D341Med (cell line): ENCODE results near the gene DSTN.

ENCODE experiments used
- DNase-seq: peaks from one replicate; pipeline ENCODE4 v3.0.0; 2012; ENCODE audit warnings: low spot score

DSTN gene

DNA sequence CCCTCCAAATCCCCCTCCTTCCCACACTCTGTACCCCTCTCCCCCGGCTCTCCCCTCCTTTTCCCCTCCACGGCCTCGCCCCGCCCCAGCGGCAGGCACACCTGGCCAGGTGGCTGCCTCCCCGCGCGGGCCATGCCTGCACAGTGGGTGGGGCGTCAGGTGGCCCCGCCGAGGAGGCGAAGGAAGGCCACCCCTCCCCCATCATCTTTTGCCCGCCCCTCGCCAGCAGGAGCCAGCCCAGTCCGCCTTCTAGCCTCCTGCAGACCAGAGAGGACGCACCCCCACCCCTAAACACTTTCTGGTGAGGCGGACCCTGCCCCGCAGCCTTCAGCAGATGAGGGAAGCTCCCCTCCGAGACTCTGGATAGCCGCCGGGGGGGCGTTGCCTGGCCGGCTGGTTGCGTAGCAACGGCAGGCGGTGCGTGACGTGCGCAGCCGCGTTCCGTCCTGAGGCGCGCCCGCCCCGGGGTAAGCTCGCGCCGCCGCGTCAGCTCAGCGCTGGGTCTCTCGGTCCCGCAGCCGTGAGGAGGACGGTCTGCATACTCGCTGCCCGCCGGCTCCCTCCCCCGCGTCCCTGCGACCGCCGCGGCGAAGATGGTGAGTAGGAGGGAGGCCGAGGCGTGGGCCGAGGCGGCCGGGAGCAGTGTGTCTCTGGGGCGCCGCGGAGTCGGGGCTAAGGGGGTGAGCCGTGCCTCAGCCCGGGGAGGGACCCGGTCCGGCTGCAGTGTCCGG lies at the start of gene DSTN:
Gene DSTN, plus strand, starts transcription at position 460 of the 731 bp plus-strand sequence. Its CDS starts 134 bp downstream, at position 594.
- peak; percentile 97 for DNase-seq

DNA sequence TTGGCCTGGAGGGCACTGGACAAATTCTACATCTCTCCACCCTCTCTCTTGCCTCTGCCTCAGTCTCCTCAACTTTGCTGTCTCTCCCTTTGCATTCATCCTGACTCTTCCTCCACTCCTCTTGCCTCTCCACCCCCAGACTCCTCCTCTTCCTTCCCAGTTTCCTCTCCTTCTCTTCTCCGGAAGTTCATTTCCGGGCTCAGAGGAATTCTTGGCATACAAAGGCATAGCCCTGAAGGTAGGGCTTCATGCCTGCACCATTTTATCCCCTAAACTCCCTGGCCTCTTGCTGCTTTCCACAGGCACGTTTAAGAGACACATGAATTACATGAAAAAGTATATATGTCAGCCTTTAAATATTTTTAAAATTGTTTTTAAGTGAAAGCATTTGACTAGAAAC lies 49.3 kb upstream of the DSTN start:
- DNase-seq: no peak

DNA sequence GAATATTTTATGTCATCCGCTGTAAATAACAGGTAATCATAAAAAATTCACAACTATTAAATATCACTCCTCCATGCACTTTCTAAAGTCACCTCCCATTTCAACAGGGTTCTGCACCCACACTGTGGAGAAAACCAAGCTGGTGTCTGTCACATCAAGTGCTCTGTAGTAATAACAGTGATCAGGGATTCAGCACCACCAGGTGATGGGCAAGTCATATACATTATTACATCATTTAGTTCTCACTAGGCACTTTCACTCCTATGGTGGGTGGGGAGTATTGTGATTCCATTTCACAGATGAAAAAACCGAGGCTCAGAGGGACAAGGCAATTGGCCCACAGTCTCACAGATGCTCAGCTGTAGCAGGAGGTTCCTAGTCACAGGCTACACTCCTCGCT lies 47.3 kb upstream of the DSTN start:
- no peak for DNase-seq

DNA sequence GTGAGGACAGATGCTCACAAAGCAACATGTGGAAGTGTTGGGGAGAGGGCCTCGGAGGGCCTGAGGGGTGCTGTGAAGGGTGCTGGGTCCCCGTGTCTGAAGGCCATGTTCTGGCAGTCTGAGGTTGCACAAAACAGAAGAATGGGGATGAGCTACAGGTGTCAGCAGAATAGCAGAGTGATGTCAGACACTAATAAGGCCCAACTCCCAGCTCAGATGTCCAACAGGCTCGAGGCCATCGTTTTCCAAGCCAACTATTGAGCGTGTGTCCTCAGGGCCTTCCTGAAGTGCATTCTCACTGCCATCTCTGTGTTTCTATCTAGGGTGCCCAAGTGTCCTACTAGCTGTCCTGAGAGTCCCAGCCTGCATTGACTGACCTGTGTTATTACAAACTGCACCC lies 46.5 kb upstream of the DSTN start:
- DNase-seq: no peak

DNA sequence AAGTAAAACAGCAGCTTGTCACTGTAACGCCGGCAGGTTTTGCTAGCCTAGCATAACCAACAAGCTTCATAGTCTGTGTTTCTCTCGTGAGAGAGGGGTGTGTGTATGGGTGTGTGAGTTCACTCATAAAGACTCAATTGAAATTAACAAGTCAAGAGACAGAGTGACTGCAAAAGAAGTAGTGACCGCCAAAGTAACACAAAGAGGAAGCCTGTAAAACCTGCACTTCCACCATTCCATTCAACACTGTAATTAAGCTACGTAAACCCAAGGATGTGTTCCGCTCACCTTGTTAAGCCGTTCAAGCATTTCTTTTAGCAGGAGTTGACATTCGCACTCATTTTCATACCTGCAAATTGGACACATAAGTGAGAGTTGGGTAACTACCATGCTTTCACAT lies 45.3 kb upstream of the DSTN start:
- no peak for DNase-seq

DNA sequence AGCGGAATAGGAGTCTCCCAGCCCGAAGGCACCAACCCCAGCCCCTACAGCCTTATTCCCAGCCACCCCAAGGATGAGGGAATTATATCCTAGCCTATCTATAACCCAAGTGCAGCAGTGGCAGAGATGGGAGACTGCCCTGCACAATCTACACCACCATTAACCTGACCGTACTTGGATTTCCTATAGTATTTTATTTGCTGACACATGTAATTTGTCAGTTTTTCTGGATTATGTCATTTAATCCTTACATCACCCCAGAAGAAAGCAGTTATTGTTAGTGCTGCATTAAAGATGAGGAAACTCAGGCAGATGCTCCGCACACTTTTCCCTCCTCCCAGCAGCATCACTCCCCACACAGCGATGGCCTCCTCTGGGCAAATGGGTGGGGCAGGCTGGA lies 44.7 kb upstream of the DSTN start:
- no peak for DNase-seq

DNA sequence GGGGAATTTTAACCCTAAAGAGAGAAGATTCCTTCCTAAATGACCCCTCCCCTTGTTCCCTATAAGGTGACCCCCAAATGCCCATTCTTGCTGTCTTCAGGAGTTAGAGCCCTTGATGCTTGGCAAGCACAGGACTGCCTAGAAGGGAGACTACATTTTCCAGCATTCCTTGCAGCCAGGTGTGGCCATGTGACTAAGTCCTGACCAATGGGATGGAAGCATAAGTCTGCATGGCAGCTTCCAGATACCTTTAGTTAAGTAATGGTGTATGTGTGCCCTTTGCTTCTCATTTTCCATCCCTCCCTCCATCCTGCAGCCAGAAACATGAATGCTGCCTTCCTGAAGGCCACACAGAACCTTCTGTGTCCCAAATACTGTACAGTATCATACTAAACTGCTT lies 44.2 kb upstream of the DSTN start:
- DNase-seq: no peak

DNA sequence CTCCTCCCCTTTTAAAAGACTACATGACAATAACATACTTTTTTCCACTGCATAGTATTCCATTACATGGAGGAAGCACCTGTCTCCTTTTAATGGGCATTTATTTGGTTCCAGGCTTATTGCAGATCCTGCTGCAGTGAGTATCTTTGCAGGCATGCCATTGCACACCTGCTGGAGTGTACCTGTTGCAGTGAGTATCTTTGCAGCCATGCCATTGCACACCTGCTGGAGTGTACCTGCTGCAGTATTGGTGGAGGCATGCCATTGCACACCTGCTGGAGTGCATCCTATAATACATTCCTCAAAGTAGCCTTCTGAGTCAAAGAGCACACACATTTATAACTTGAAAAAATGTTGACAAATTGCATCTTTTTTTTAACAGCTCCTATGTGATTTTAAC lies 40.3 kb upstream of the DSTN start:
- no peak for DNase-seq

DNA sequence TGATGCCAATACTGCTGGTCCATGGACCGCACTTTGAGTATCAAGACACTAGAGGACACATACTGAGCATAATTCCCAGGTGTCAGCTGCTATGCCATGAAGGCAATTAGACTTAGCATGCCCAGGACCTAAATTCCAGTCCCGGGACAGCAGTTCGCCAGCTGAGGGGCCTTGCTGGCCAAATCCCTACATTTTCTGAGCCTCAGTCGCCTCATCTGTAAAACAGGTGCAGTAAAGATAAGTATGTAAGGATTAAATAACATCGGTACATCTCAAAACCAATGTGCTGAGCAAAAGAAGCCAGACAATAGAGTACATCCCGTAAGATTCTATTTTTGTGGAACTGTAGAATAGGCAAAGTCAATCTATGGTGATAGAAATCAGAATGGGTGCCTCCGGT lies 39.7 kb upstream of the DSTN start:
- no peak for DNase-seq

DNA sequence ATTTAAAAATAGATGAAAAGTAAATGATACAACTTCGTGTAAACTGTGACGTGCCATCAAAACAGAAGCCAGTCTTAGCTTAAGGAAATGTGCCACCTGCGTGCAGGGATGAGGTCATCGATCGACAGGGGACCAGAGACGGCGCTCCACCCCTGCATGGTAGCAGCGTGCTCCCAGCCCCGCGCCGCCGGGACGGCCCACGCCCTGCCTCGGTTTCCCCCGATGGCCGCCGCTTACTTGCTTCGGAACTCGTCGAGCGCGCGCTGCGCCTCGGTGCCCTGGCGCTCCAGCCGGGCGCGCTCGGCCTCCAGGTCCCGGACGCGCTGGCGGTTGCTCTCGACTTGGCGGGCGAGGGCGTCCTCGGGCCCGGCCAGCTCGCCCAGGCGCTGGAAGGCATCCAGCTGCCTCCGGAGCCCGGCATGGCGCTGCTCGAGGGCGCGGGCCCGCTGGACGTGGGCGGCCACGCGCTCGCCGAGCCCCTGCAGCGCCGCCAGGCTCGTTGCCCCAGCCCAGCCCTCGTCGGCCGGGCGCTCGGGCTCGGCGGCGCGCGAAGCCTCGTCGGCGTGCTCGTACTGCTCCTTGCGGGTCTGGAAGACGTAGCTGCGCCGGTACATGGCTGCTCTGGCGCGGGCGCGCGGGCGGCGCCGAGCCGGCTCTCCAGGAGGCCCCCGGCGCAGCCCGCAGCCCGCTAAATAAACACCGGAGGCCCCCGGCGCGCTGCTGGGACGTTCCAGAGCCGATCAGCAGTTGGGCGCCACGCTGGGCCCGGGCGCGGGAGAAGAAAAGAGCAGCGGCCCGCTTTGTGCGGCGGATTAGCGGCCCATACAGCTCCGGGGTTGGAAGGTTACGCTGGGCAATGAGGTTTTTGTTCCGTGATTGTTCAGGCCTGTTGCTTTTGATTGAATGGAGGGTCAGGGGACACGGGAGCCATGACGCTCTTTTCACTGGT lies 38.9 kb upstream of the DSTN start, which contains the start of gene BFSP1:
Gene BFSP1, minus strand, starts transcription at position 664 of the 949 bp plus-strand sequence. Its CDS starts 50 bp downstream, at position 614.
- peak; percentile 73 for DNase-seq

DNA sequence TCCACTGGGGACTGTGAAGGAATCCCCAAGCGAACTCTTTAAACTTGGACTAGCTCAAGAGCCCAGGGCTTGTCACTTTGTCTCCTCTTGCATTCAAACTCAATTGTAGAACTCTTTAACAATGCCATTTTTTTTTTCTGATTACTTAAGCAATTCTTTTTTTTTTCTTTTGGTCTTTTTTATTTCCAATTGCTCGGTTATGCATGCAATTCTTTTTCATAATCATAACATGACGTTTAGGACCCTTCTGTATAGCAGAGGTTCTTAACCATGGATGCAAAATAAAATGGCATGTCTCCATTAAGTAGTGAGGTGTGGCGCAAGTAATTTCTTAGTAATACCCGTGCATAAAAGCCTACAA lies 38.2 kb upstream of the DSTN start:
- no peak for DNase-seq

DNA sequence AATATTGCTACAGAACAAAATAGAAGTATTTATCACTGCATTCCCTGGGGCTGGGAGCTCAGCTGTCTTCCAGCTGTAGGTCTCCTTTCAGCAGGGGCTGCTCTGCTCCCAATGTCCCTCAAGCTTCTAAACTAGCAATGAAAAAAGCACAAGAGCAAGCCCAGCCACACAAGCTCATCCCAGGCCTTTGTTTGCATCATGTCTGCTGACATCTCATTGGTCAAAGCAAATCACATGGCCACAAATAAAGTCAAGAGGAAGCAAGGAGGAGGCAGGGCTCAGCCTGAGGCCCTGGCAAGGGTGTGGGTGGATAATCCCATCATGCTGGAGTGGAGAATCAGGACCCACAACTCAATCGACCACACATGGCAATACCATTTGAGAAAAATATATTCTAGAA lies 36.5 kb upstream of the DSTN start:
- no peak for DNase-seq

DNA sequence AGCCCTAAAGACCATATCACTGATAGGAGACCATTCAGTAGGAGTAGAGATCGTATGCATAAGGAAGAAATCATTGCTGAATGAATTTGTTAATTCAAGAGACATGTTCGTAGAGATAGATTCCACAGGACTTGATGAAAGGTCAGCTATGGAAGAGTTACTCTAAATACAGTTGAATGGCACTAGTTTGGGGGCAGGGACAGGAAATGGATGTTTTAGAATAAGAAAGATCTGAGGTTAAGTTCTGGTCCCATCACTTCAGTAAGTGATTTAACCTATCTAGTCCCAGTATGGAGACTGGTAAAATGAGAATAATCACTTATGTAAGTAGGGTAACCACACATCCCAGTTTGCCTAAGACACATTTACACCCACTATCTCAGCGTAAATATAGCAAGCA lies 35.8 kb upstream of the DSTN start:
- no peak for DNase-seq

DNA sequence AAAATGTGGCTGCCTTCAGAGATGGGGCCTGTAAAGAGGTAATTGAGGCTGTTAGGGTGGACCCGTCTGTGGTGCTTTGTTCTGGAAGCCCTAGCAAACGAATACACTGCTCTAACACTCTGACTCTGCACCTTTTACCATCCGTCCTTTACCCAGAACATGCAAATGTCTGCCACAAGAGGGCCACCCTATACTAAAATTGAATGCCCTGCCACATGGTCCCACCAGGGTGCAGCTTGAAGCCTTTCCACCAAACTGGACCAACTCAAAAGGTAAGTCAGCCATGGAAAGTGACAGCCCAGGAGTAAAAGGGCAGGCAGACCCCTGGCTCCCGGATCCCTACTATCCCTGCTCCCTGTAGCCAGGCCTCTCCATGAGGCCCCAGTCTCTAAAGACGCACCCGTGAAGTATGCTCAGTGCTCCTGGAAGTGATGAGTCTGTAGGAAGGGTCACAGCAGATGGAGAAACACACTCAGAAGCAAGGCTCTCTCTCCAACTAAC lies 32.9 kb upstream of the DSTN start:
- peak; percentile 84 for DNase-seq

DNA sequence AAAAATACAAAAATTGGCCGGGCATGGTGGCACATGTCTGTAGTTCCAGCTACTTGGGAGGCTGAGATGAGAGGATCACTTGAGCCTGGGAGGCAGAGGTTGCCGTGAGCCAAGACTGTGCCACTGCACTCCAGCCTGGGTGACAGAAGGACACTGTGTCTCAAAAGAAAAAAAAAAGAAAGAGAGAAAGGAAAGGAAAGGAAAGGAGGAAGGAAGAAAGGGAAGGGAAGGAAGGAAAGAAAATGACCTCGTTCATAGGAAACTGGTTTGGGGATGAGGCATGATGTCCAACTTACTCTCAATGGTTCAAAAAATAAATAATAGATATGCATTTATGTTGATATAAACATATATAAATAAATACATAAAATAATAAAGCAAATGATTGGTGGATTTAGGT lies 31.9 kb upstream of the DSTN start:
- no peak for DNase-seq

DNA sequence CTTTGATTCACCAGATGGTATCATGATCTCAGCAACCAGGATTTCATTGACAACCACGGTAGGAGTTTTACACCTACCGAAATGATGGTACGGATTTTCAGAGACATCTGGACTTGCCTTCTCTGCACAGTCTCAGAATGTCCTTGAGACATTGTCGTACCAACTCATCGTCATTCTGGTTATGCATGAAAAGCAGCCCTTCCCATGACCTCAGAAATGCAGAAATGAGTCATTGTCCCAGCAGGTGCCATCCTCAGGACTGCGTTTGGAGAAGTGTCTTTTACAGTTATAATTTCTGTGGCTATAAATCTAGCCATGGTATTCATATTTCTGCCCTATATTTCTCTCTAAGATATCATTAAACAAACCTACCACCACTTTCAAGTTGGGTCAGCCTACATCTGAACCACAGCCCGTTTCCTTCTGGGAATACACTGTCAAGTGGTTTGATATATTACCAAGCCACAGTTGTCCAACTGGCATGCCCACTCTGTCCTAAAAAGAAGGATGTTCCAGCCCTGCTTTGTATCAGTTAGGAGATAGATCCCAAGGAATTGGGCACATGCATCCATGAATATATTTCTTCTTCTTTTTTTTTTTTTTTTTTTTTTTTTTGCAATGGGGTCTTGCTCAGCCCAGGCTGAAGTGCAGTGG lies 31.2 kb upstream of the DSTN start:
- no peak for DNase-seq

DNA sequence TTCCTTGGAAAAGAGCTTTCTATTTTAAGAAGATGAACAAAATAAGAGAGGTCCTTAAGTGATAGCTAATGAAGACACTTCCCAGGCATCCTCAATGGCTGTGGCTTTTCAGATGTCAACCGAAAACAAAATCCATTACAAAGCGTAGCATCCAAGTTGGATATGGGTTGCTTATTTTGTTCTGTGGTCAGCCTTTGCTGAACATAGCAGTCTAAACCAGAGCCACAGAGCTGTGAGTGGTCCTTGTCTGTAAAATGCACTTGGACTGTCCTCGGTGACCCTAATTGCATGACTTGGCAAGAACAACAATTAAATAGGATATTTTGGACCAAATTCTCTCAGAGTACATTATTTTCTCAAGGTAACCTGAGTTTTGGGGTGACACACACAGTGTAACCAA lies 28.3 kb upstream of the DSTN start:
- no peak for DNase-seq

DNA sequence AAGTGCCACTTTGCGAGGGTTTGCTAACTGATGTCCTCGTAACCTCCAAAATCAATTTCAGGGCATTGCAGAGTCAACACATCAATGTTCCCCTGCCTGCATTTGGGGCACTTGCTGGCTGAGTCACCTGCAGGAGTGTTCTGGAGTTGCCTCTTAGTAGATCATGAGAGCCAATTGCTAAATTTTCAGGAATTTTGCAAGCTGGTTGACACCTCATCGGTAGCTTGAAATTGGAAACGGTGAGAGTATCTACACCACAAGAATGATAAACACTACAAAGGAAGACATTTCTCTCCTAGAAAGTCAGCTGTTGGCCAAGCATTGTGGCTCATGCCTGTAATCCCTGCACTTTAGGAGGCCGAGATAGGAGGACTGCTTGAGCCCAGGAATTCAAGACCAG lies 27.9 kb upstream of the DSTN start:
- DNase-seq: no peak

DNA sequence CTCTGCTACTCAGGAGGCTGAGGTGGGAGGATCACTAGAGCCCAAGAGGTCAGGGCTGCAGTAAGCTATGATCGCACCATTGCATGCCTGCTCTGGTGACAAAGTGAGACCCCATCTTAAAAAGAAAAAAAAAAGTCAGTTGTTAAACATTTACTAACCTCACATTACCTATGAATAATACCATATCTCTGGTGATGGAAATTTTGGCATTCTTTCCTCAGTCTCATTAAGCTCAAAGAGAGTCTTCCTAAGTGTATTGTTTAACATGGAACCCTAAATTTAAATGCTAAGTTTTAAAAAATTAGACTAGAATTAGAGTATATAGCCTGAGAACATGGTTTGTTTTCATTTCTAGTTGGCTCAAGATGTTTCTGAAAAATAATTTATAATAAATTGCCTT lies 27.4 kb upstream of the DSTN start:
- DNase-seq: no peak

DNA sequence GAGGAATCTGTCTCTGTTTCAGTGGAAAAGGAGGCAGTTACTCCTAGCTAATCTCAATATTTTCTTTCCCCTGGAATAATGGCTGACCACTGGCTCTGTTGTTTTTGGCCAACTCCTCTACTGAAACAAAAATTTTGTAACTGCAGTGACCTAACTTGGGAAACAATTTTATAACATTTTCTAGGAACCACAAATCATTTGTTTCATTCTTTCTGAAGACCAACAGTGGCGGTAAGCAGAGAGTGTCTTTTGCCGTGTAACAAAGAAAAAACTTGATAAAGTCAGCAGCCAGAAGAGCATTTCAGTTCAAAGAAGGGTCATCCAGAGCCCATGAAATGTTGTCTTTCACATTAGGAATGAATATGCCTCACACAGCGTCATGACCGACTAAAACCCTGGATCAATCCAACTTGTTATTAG lies 26.9 kb upstream of the DSTN start:
- no peak for DNase-seq

DNA sequence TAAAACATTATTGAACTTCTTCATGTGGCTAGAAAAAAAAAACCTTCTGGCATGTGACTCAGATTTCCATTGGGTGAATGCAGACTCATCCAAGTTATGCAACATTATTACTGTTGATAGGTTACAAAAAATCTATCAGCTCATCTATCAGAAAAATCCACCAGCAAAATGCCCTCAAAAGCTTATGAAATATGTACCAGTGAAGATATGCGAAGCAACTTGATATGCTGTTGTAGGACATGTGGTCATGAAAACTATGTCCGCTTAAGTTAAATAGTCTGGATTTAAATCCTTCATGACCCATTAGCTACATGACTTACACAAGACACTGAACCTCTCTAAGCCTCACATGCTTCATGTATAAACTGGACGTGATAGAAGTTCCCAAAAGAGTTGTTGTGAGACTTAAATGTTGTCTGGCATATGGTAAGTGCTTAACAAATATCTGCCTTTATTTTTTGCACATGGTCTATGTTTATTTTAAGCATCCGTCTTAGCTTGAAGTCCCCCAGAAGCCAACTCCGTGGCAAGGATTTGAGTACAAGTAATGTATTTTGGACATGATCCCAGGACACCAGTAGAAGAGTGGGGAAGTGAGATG lies 26.2 kb upstream of the DSTN start:
- DNase-seq: no peak

DNA sequence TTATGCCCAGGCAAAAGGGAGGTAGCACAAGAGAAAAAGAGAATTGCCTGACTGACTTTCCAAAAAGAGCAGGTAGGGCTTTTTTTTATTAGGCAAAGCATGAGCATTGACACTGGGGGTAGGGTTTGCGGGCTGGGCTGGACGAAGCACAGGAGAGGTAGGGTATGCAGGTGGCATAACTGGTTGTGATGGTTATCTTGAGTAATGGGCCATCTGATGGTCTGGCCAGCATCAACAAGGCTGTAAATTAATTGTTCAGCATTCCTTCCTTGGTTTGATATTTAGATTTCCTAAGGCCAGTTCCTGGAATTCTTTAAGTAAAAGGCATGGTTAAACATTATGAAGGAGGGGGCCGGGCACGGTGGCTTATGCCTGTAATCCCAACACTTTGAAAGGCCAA lies 24.7 kb upstream of the DSTN start:
- no peak for DNase-seq
